Central memory CD8-positive, alpha-beta T cell (primary cell): ENCODE data around the gene WNT4.
A peak's percentile ranks its signal among the peaks of the same experiment; 100 is the strongest.

ENCODE experiments used
- ATAC-seq: fragments of 150-1000 bp; cut with Tn5 transposase; replicated peaks from 2 replicates; pipeline ENCODE4 v1.10.0; 2022; ENCODE audit warnings: mild to moderate bottlenecking, moderate FRiP score, moderate number of reproducible peaks; ENCODE audit not compliant: poor library complexity, severe bottlenecking; ENCODE audit errors: extremely low read depth
- DNase-seq, 2 donors: peaks; one replicate each; pipeline ENCODE4 v3.0.0; 2021; ENCODE audit warnings: low spot score in 2 of 2
- H3K27ac Mint-ChIP-seq: one replicate; pipeline ENCODE4 v1.8.0; 2022; ENCODE audit warnings: low read depth, mild to moderate bottlenecking, moderate library complexity, mixed read lengths
- H3K27me3 Mint-ChIP-seq: one replicate; pipeline ENCODE4 v1.8.0; 2022; ENCODE audit warnings: mixed read lengths
- H3K36me3 Mint-ChIP-seq: one replicate; pipeline ENCODE4 v1.8.0; 2022; ENCODE audit warnings: mild to moderate bottlenecking, moderate library complexity, mixed read lengths; ENCODE audit not compliant: insufficient read depth
- H3K4me1 Mint-ChIP-seq: one replicate; pipeline ENCODE4 v1.8.0; 2022; ENCODE audit warnings: mixed read lengths
- H3K4me3 Mint-ChIP-seq: one replicate; pipeline ENCODE4 v1.8.0; 2022; ENCODE audit warnings: mild to moderate bottlenecking, moderate library complexity, mixed read lengths
- H3K9me3 Mint-ChIP-seq: one replicate; pipeline ENCODE4 v1.8.0; 2022; ENCODE audit warnings: mixed read lengths

Gene WNT4

DNA sequence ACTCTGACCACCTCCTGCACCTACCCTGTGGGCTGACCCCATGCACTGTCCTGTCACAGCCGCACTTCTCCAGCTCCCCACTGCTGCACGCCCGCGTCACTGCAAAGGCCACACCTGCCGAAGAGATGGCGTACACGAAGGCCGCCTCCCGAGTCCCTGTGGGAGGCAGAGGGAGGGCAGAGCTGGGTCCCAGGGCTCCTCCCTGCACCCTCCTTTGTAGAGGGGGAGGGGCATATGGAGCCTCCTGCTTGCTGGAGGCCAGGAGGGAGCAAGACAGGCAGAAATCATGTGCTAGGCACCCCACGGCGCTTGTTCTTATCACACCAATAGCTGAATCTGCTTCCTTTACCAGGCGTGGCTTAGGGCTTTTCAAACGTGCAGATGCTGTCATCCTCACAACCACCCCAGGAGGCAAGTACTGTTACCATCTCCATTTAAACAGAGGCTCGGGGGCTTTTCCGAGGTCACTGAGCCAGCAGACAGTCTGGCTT is 21.4 kb downstream of the WNT4 start:
- no peak for ATAC-seq
- H3K9me3 Mint-ChIP-seq: no peaks in the 10 kb centered on the region

GRCh38 chr1:22120469-22120790 is 22.5 kb downstream of the WNT4 start:
- Mint-ChIP-seq H3K9me3 (no peaks in the 10 kb centered on the region), H3K4me1 (peaks cover 23% of the 10 kb centered on the region), H3K27ac (no peak overlapping the region), H3K4me3 (no peak overlapping the region), H3K36me3 (peaks cover 11% of the 10 kb centered on the region), H3K27me3 (no peaks in the 10 kb centered on the region)
- ATAC-seq: no peak
- DNase-seq: no peak

More for the DNA sequence above, 21.4 kb downstream of the WNT4 start:
- Mint-ChIP-seq H3K4me1 (peaks cover 14% of the 10 kb centered on the region), H3K27ac (no peak overlapping the region), H3K36me3 (peaks cover 9% of the 10 kb centered on the region), H3K4me3 (no peak overlapping the region), H3K27me3 (no peaks in the 10 kb centered on the region)
- no peak for DNase-seq

DNA sequence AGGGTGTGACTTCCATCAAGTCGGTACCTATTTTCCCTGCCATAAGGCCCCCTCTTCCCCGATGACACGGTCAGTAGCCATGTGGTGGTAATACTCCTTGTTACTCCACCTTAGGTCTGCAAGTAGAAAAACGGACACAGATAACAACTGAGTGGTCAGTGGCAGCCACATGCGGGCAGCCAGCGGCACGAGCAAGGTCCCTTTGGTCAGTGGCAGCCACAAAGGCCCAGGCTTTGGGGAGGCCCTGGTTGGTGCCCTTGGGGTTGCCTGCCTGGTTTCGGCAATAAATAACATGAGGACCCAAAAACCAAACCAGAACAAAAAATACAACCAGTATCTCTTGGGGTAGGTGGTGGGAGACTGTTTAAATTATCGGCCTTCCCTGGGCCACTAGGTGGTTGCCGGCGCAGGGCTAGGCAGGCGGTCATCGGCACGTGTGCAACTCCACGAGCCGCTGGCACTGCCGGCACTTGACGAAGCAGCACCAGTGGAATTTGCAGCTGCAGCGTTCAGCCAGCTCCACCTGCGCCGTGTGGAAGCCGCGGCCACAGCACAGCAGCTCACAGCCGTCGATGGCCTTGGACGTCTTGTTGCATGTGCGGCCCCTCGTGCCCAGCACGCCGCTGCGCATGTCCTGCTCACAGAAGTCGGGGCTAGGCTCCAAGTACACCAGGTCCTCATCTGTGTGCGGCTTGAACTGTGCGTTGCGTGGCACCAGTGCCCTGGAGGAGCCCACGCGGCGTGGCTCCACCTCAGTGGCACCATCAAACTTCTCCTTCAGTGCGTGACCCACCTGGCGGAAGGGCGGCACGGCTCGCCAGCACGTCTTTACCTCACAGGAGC is 23.1 kb downstream of the WNT4 start:
- Mint-ChIP-seq H3K36me3 (peaks cover 11% of the 10 kb centered on the region), H3K4me3 (no peak overlapping the region), H3K4me1 (peaks cover 28% of the 10 kb centered on the region), H3K27me3 (no peaks in the 10 kb centered on the region), H3K27ac (peak overlapping the region; percentile 19), H3K9me3 (no peaks in the 10 kb centered on the region)
- no peak for DNase-seq
- no peak for ATAC-seq

GRCh38 chr1:22118291-22118992 is 24.5 kb downstream of the WNT4 start:
- DNase-seq (no peak), ATAC-seq (no peak)
- Mint-ChIP-seq H3K4me1 (peaks cover 29% of the 10 kb centered on the region), H3K27ac (peak overlapping the region; percentile 71), H3K4me3 (no peak overlapping the region), H3K36me3 (peaks cover 14% of the 10 kb centered on the region), H3K9me3 (no peaks in the 10 kb centered on the region), H3K27me3 (no peaks in the 10 kb centered on the region)

GRCh38 chr1:22117851-22118250 is 25.0 kb downstream of the WNT4 start:
- no peak for DNase-seq
- no peaks in the 10 kb centered on the region for H3K27me3 Mint-ChIP-seq
- no peaks in the 10 kb centered on the region for H3K9me3 Mint-ChIP-seq
- H3K4me1 Mint-ChIP-seq: peaks cover 35% of the 10 kb centered on the region
- peaks cover 17% of the 10 kb centered on the region for H3K36me3 Mint-ChIP-seq
- ATAC-seq: no peak
- peak overlapping the region; percentile 71 for H3K27ac Mint-ChIP-seq
- H3K4me3 Mint-ChIP-seq: no peak overlapping the region

DNA sequence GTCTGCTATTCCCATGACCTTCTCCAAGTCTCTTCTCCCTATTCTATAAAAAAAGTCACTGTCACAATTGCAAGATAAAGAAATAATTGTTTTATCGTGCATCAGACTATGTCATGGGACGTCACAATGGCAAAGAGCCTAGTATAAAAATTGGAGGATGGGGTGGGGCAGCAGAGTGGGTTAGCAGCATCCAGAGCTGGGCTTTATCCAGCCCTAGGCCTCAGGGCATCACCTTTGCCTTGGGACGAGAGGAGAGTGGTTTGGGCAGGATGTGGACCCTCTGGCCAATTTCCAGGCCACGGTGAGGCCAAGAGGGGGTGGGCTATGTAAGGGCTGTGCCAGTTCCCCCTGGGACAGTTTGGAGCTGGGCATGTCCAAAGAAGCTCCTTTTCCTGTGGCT is 25.7 kb downstream of the WNT4 start:
- no peaks in the 10 kb centered on the region for H3K9me3 Mint-ChIP-seq
- DNase-seq (no peak), ATAC-seq (no peak)
- H3K4me3 Mint-ChIP-seq: no peak overlapping the region
- H3K4me1 Mint-ChIP-seq: peaks cover 39% of the 10 kb centered on the region
- H3K27ac Mint-ChIP-seq: peak overlapping the region; percentile 71
- no peaks in the 10 kb centered on the region for H3K27me3 Mint-ChIP-seq
- peaks cover 17% of the 10 kb centered on the region for H3K36me3 Mint-ChIP-seq

DNA sequence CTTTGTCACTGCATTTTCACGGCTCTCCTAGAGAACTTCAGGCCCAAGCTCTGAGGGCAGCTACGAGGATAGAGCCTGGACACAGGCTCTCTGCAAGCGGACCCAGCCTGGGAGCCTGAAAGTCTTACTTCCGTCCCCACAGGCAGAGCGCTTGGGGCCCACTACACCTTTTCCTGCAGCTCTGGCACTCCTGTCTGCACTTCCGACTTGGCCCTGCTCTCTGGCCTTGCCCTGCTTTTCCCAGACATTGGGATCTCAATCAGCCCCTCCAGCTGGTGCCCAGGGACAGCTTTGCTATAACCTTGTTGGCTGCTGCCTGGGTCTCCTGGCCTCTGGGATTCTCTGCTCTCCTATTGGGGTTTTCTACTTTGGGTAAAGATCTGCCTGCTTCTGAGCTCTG is 27.6 kb downstream of the WNT4 start:
- no peak overlapping the region for H3K4me3 Mint-ChIP-seq
- peaks cover 49% of the 10 kb centered on the region for H3K4me1 Mint-ChIP-seq
- H3K27me3 Mint-ChIP-seq: no peaks in the 10 kb centered on the region
- H3K36me3 Mint-ChIP-seq: peaks cover 17% of the 10 kb centered on the region
- H3K27ac Mint-ChIP-seq: peak overlapping the region; percentile 10
- DNase-seq: no peak
- no peaks in the 10 kb centered on the region for H3K9me3 Mint-ChIP-seq
- ATAC-seq: no peak

GRCh38 chr1:22114083-22115012 is 28.5 kb downstream of the WNT4 start:
- H3K9me3 Mint-ChIP-seq: no peaks in the 10 kb centered on the region
- ATAC-seq (no peak), DNase-seq (no peak)
- no peaks in the 10 kb centered on the region for H3K27me3 Mint-ChIP-seq
- H3K4me3 Mint-ChIP-seq: no peak overlapping the region
- H3K27ac Mint-ChIP-seq: peak overlapping the region; percentile 10
- peaks cover 49% of the 10 kb centered on the region for H3K4me1 Mint-ChIP-seq
- peaks cover 16% of the 10 kb centered on the region for H3K36me3 Mint-ChIP-seq

- no peak for ATAC-seq
- DNase-seq: no peak
- no peaks in the 10 kb centered on the region for H3K9me3 Mint-ChIP-seq
- peaks cover 63% of the 10 kb centered on the region for H3K4me1 Mint-ChIP-seq
- H3K27ac Mint-ChIP-seq: peak overlapping the region; percentile 88
- H3K36me3 Mint-ChIP-seq: peaks cover 20% of the 10 kb centered on the region
- H3K4me3 Mint-ChIP-seq: no peak overlapping the region
- no peaks in the 10 kb centered on the region for H3K27me3 Mint-ChIP-seq
Observed at GRCh38 chr1:22112554-22112953, 30.3 kb downstream of the WNT4 start.

DNA sequence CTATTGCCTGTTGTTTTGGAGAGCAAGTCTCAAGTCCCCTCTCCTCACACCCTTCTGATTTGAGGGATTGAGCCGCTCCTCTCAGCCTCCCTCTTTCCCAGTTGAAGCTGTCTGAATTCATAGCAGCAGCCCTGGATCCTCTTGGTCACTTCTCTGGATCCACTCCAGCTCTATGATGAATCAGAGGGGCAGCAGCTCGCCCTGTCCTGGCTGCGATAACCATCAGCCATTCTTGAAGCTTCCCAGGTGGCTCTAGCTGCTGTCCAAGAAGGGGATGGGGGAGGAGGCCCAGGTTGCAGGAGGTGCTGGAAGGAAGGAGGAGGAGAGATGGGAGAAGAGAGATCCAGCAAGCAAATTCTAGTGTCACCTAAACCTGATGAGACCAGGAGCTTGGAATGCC is 31.3 kb downstream of the WNT4 start:
- peaks cover 19% of the 10 kb centered on the region for H3K36me3 Mint-ChIP-seq
- DNase-seq (no peak), ATAC-seq (no peak)
- no peak overlapping the region for H3K4me3 Mint-ChIP-seq
- H3K27ac Mint-ChIP-seq: peak overlapping the region; percentile 94
- H3K9me3 Mint-ChIP-seq: no peaks in the 10 kb centered on the region
- H3K27me3 Mint-ChIP-seq: no peaks in the 10 kb centered on the region
- peaks cover 58% of the 10 kb centered on the region for H3K4me1 Mint-ChIP-seq

DNA sequence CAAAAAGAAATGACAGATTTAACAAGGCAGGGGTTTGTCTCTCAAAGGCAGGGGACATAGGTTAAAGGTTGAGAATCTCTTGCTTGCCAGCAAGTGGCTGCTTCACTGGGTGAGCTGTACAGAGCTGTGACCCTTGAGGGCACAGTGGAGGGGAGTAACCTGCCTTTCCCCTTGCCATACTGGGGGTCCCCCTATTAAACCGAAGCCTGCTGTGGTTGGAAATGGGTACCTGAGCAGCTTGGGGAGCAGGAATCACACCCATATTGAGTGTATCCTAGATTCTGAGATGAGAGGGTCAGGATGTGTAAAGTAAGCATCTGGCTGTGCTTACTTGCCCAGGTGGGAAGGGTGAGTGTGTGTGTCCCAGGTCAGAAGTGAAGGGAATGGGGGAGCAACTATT is 31.8 kb downstream of the WNT4 start:
- no peak for ATAC-seq
- peaks cover 17% of the 10 kb centered on the region for H3K36me3 Mint-ChIP-seq
- peak overlapping the region; percentile 94 for H3K27ac Mint-ChIP-seq
- no peak overlapping the region for H3K4me3 Mint-ChIP-seq
- no peaks in the 10 kb centered on the region for H3K27me3 Mint-ChIP-seq
- no peaks in the 10 kb centered on the region for H3K9me3 Mint-ChIP-seq
- no peak for DNase-seq
- H3K4me1 Mint-ChIP-seq: peaks cover 55% of the 10 kb centered on the region

DNA sequence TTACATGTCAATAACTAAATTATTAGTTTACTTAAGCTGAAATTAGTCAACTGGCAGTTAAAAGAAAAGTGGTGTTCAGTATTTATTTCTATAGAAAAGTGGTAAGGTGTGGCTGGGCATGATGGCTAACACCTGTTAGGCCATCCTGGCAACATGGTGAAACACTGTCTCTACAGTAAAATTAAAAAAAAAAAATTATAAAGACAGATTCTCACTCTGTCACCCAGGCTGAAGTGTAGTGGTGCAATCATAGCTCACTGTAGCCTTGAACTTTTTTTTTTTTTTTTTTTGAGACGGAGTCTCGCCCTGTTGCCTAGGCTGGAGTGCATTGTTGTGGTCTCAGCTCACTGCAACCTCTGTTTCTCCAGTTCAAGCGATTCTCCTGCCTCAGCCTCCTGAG is 32.9 kb downstream of the WNT4 start:
- DNase-seq: no peak
- Mint-ChIP-seq H3K36me3 (peaks cover 21% of the 10 kb centered on the region), H3K4me3 (no peak overlapping the region), H3K27ac (no peak overlapping the region), H3K9me3 (no peaks in the 10 kb centered on the region), H3K4me1 (peaks cover 54% of the 10 kb centered on the region), H3K27me3 (no peaks in the 10 kb centered on the region)
- ATAC-seq: no peak
